Thyroid gland (tissue), 4 donors: ENCODE data around the gene TCF12. TPM values are rescaled to one million over a fixed set of nuclear protein-coding genes. Genes with fewer than 3 reads are reported as not detected.

Experiments used
- DNase-seq, 2 donors: peaks; one replicate each; pipeline ENCODE4 v3.0.0-alpha.2; 2019
- H3K27ac ChIP-seq, 3 donors: fragments of 200-600 bp; sonication (generic); 1 replicate in 2 of 3; 2 replicates in 1 of 3; pipeline ENCODE4 v1.5.1; 2016 to 2019; ENCODE audit warnings: mild to moderate bottlenecking in 1 of 3, moderate library complexity in 1 of 3
- H3K27me3 ChIP-seq: fragments of 200-600 bp; sonication (generic); one replicate; pipeline ENCODE4 v1.5.1; 2019
- H3K36me3 ChIP-seq, 2 donors: fragments of 200-600 bp; sonication (generic); one replicate each; pipeline ENCODE4 v1.5.1; 2016 to 2019
- H3K4me1 ChIP-seq, 2 donors: fragments of 200-600 bp; sonication (generic); one replicate each; pipeline ENCODE4 v1.5.1; 2017 to 2019
- H3K4me3 ChIP-seq, 3 donors: fragments of 200-600 bp; sonication (generic); replicated peaks in 1 of 3; 1 replicate in 2 of 3; 2 replicates in 1 of 3; pipeline ENCODE4 v1.5.1; 2016; ENCODE audit warnings: mild to moderate bottlenecking in 1 of 3
- H3K9me3 ChIP-seq: fragments of 200-600 bp; sonication (generic); one replicate; pipeline ENCODE4 v1.5.1; 2017
- CTCF ChIP-seq, 6 experiments: fragments of 200-600 bp in 3 of 6; fragments of 450-650 bp in 3 of 6; sonication (generic) in 3 of 6; IDR thresholded peaks; one replicate each; pipeline ENCODE4 v1.5.1; 2016 to 2019; ENCODE audit warnings: antibody characterized with exemption in 6 of 6, mild to moderate bottlenecking in 2 of 6, inconsistent platforms in 1 of 6, moderate library complexity in 1 of 6
- POLR2A ChIP-seq, 2 donors: fragments of 450-650 bp; IDR thresholded peaks; one replicate each; pipeline ENCODE4 v1.6.1; 2017; ENCODE audit warnings: antibody characterized with exemption in 2 of 2, mild to moderate bottlenecking in 2 of 2, moderate library complexity in 1 of 2
- WGBS, 2 donors: methylation state at CpG; one replicate each; pipeline ENCODE4 v1.1.5; 2017; 5-methylcytosine and 5-hydroxymethylcytosine counted together
- intact Hi-C: fragments of 100-400 bp; cut with DNase I; formaldehyde crosslinking; loops from one replicate; pipeline ENCODE4 v1.15.1; 2023
- total RNA-seq, 4 donors: library from RNA; depleted of rRNA; stranded (reverse); fragments of >200 nt; gene quantifications; one replicate each; pipeline ENCODE4 v1.2.3, GENCODE V29; 2016

Gene TCF12
- total RNA-seq, 4 donors from 2014 or later: 54.8 to 156 (median 108) TPM

GRCh38 chr15:57284535-57284934 lies 366.1 kb downstream of the TCF12 start:
- peak overlapping the region in 2 of 3 donors; percentile 5 to 22 for H3K27ac ChIP-seq
- H3K36me3 ChIP-seq: no peaks in the 10 kb centered on the region
- DNase-seq: no peak
- no peaks in the 10 kb centered on the region for H3K9me3 ChIP-seq
- H3K4me1 ChIP-seq: peaks cover 6 to 8% of the 10 kb centered on the region in 2 donors
- WGBS, 2 donors: 28 to 40% methylated on average over 3 of the region's 3 CpGs
- no peak overlapping the region for H3K4me3 ChIP-seq
- intact Hi-C loops: no loop called here
- H3K27me3 ChIP-seq: no peaks in the 10 kb centered on the region
- TF ChIP-seq CTCF (IDR thresholded peaks at IDR 0.05): no peak
- no peak for TF ChIP-seq POLR2A (IDR thresholded peaks at IDR 0.05)

GRCh38 chr15:57285386-57285785 lies 366.9 kb downstream of the TCF12 start:
- peaks cover 6 to 8% of the 10 kb centered on the region in 2 donors for H3K4me1 ChIP-seq
- no peak overlapping the region for H3K4me3 ChIP-seq
- no peaks in the 10 kb centered on the region for H3K36me3 ChIP-seq
- TF ChIP-seq CTCF (IDR thresholded peaks at IDR 0.05) (no peak), POLR2A (IDR thresholded peaks at IDR 0.05) (no peak)
- no peak for DNase-seq
- no peaks in the 10 kb centered on the region for H3K27me3 ChIP-seq
- intact Hi-C loops: no loop called here
- no peaks in the 10 kb centered on the region for H3K9me3 ChIP-seq
- H3K27ac ChIP-seq: no peak overlapping the region
- 96% methylated on average over 3 of the region's 3 CpGs for WGBS, 2 donors

- Histone ChIP-seq H3K9me3 (no peaks in the 10 kb centered on the region), H3K27me3 (no peaks in the 10 kb centered on the region), H3K27ac (no peak overlapping the region), H3K36me3 (no peaks in the 10 kb centered on the region), H3K4me3 (no peak overlapping the region), H3K4me1 (peaks cover 6 to 8% of the 10 kb centered on the region in 2 donors)
- 89 to 91% methylated on average over 7 of the region's 7 CpGs for WGBS, 2 donors
- intact Hi-C loops: no loop called here
- TF ChIP-seq CTCF (IDR thresholded peaks at IDR 0.05) (no peak), POLR2A (IDR thresholded peaks at IDR 0.05) (no peak)
- no peak for DNase-seq
Measured at GRCh38 chr15:57286446-57287122, 368.1 kb downstream of the TCF12 start.

DNA sequence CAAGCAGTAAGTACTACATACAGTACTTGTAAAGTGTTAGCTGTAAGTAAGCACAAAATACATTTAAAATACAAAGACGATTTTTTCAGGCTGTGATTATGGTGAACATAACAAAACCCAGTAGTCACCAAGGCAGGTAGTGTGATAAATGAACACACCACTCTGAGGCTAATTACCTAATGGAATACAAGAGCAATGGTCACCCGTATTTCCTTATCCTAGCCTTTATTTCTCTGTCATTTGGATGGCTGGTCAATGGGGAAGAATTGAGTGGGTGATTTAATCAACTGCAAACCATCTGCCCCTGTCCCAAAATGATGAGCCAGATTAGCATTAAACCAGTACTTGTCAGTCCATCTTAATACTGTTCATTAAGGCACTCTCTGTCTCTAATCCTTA lies 368.7 kb downstream of the TCF12 start:
- no peak for TF ChIP-seq CTCF (IDR thresholded peaks at IDR 0.05)
- TF ChIP-seq POLR2A (IDR thresholded peaks at IDR 0.05): no peak
- DNase-seq: no peak
- H3K9me3 ChIP-seq: no peaks in the 10 kb centered on the region
- peaks cover 6 to 8% of the 10 kb centered on the region in 2 donors for H3K4me1 ChIP-seq
- intact Hi-C loops: no loop called here
- no peaks in the 10 kb centered on the region for H3K36me3 ChIP-seq
- WGBS, 2 donors: 81 to 86% methylated on average over 2 of the region's 2 CpGs
- H3K4me3 ChIP-seq: no peak overlapping the region
- H3K27me3 ChIP-seq: no peaks in the 10 kb centered on the region
- no peak overlapping the region for H3K27ac ChIP-seq

DNA sequence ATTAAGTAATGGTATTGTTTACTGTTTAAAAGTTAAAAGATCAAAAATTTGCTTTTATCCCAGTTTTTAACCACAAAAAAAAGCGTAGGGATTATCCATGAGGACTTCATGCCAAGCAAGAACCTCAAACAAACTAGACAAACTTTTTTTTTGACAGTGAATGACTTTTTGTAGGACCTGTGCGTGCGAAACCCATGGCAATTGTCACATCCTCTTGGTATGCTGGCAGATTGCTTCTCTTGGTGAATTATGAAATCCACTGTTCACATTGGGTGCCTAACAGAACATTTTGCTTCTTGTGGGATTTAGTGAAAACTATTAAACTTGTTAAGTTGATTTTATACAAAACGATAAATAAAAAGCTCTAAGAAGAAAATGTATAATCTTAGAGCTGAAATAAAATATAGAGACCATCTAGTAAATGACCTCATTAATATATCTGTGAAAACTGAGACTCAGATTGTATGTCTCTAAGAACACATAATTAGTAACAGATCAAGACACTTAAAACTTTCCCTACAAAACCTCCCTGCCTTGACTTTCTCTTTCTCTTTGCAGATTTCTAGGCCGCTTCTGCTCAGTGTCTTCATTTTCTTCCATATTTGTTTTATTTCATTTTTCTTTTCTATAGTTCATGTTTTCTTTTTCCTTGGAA lies 370.6 kb downstream of the TCF12 start:
- WGBS, 2 donors: 79 to 85% methylated on average over 5 of the region's 5 CpGs
- TF ChIP-seq POLR2A (IDR thresholded peaks at IDR 0.05) (no peak), CTCF (IDR thresholded peaks at IDR 0.05) (no peak)
- Histone ChIP-seq H3K27ac (no peak overlapping the region), H3K4me1 (peaks cover 1 to 4% of the 10 kb centered on the region in 2 donors), H3K27me3 (no peaks in the 10 kb centered on the region), H3K4me3 (no peak overlapping the region), H3K36me3 (no peaks in the 10 kb centered on the region), H3K9me3 (no peaks in the 10 kb centered on the region)
- intact Hi-C loops: no loop called here
- no peak for DNase-seq
